ENCODE results near the gene VIPR1.

Gene VIPR1

GRCh38 chr3:42501321-42501680 is 1.1 kb upstream of the VIPR1 start:
- Histone ChIP-seq H4K20me1 (ENCODE audit: insufficient read depth, low read length) (no peaks in the 10 kb centered on the region), H3K4me3 (ENCODE audit: low read length) (peak overlapping the region; percentile 68), H3K4me2 (ENCODE audit: low read depth, low read length) (peak overlapping the region; percentile 70), H3K4me1 (ENCODE audit: low read length) (peaks cover 8% of the 10 kb centered on the region; the same call in 1 of the 2 replicates), H3K27me3 (replicated peaks; ENCODE audit: insufficient read depth, low read length) (peaks cover 11% of the 10 kb centered on the region; the same call in 1 of the 2 replicates), H3F3A (ENCODE audit: insufficient read depth, low read length) (no peaks in the 10 kb centered on the region), H3K36me3 (replicated peaks; ENCODE audit: insufficient read depth, low read length) (no peaks in the 10 kb centered on the region), H3K27ac (ENCODE audit: low read length) (no peak overlapping the region), H3K79me2 (ENCODE audit: low read length) (no peaks in the 10 kb centered on the region), H2AFZ (ENCODE audit: low read length) (peak overlapping the region; percentile 97), H3K9ac (ENCODE audit: low read length) (no peak overlapping the region; the same call in 1 of the 2 replicates), H3K9me3 (replicated peaks; ENCODE audit: insufficient read depth, low read length) (no peaks in the 10 kb centered on the region), H3K9me2 (replicated peaks; ENCODE audit: insufficient read depth, low read length) (no peaks in the 10 kb centered on the region)
- TF ChIP-seq, protein P1, sequence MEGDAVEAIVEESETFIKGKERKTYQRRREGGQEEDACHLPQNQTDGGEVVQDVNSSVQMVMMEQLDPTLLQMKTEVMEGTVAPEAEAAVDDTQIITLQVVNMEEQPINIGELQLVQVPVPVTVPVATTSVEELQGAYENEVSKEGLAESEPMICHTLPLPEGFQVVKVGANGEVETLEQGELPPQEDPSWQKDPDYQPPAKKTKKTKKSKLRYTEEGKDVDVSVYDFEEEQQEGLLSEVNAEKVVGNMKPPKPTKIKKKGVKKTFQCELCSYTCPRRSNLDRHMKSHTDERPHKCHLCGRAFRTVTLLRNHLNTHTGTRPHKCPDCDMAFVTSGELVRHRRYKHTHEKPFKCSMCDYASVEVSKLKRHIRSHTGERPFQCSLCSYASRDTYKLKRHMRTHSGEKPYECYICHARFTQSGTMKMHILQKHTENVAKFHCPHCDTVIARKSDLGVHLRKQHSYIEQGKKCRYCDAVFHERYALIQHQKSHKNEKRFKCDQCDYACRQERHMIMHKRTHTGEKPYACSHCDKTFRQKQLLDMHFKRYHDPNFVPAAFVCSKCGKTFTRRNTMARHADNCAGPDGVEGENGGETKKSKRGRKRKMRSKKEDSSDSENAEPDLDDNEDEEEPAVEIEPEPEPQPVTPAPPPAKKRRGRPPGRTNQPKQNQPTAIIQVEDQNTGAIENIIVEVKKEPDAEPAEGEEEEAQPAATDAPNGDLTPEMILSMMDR (IDR thresholded peaks at IDR 0.05; ENCODE audit: low read length) = no peak
- no peak for TF ChIP-seq EZH2 (optimal IDR thresholded peaks at IDR 0.05; ENCODE audit: low read depth, low read length)
- TF ChIP-seq EZH2phosphoT487 (IDR thresholded peaks at IDR 0.05; ENCODE audit: low read length) = no peak
- DNase-seq = no peak

- H3K9me2 ChIP-seq (replicated peaks; ENCODE audit: insufficient read depth, low read length) = no peaks in the 10 kb centered on the region
- TF ChIP-seq, protein P1 (IDR thresholded peaks at IDR 0.05; ENCODE audit: low read length) = peak; percentile 77
- TF ChIP-seq EZH2 (optimal IDR thresholded peaks at IDR 0.05; ENCODE audit: low read depth, low read length) = no peak
- no peaks in the 10 kb centered on the region for H3K36me3 ChIP-seq (replicated peaks; ENCODE audit: insufficient read depth, low read length)
- H2AFZ ChIP-seq (ENCODE audit: low read length) = peak overlapping the region; percentile 97
- no peaks in the 10 kb centered on the region for H3K79me2 ChIP-seq (ENCODE audit: low read length)
- peak overlapping the region; percentile 70 for H3K4me2 ChIP-seq (ENCODE audit: low read depth, low read length)
- DNase-seq = peak; percentile 59
- H3K27me3 ChIP-seq (replicated peaks; ENCODE audit: insufficient read depth, low read length) = peaks cover 11% of the 10 kb centered on the region; the same call in 1 of the 2 replicates
- no peaks in the 10 kb centered on the region for H4K20me1 ChIP-seq (ENCODE audit: insufficient read depth, low read length)
- peak overlapping the region; percentile 68 for H3K4me3 ChIP-seq (ENCODE audit: low read length)
- H3K9ac ChIP-seq (ENCODE audit: low read length) = peak overlapping the region; percentile 38; the same call in 1 of the 2 replicates
- H3K4me1 ChIP-seq (ENCODE audit: low read length) = peaks cover 8% of the 10 kb centered on the region; the same call in 1 of the 2 replicates
- no peak overlapping the region for H3K27ac ChIP-seq (ENCODE audit: low read length)
- no peaks in the 10 kb centered on the region for H3K9me3 ChIP-seq (replicated peaks; ENCODE audit: insufficient read depth, low read length)
- H3F3A ChIP-seq (ENCODE audit: insufficient read depth, low read length) = no peaks in the 10 kb centered on the region
Observed at GRCh38 chr3:42501681-42502428, 588 bp upstream of the VIPR1 start.

GRCh38 chr3:42503251-42503924 is 945 bp downstream of the VIPR1 start:
- peak overlapping the region; percentile 36; the same call in 1 of the 2 replicates for H3K9ac ChIP-seq (ENCODE audit: low read length)
- TF ChIP-seq, protein P1 (IDR thresholded peaks at IDR 0.05; ENCODE audit: low read length) = no peak
- TF ChIP-seq EZH2 (optimal IDR thresholded peaks at IDR 0.05; ENCODE audit: low read depth, low read length) = no peak
- TF ChIP-seq EZH2phosphoT487 (IDR thresholded peaks at IDR 0.05; ENCODE audit: low read length) = no peak
- peaks cover 11% of the 10 kb centered on the region; the same call in 1 of the 2 replicates for H3K27me3 ChIP-seq (replicated peaks; ENCODE audit: insufficient read depth, low read length)
- no peak overlapping the region for H3K27ac ChIP-seq (ENCODE audit: low read length)
- no peaks in the 10 kb centered on the region for H4K20me1 ChIP-seq (ENCODE audit: insufficient read depth, low read length)
- H2AFZ ChIP-seq (ENCODE audit: low read length) = peak overlapping the region; percentile 67; the same call in 1 of the 2 replicates
- no peaks in the 10 kb centered on the region for H3K9me2 ChIP-seq (replicated peaks; ENCODE audit: insufficient read depth, low read length)
- no peaks in the 10 kb centered on the region for H3F3A ChIP-seq (ENCODE audit: insufficient read depth, low read length)
- peaks cover 4% of the 10 kb centered on the region; the same call in 1 of the 2 replicates for H3K4me1 ChIP-seq (ENCODE audit: low read length)
- no peaks in the 10 kb centered on the region for H3K79me2 ChIP-seq (ENCODE audit: low read length)
- H3K4me2 ChIP-seq (ENCODE audit: low read depth, low read length) = peak overlapping the region; percentile 70
- no peaks in the 10 kb centered on the region for H3K9me3 ChIP-seq (replicated peaks; ENCODE audit: insufficient read depth, low read length)
- no peaks in the 10 kb centered on the region for H3K36me3 ChIP-seq (replicated peaks; ENCODE audit: insufficient read depth, low read length)
- no peak for DNase-seq
- H3K4me3 ChIP-seq (ENCODE audit: low read length) = peak overlapping the region; percentile 68
